ENCODE data around the gene ADAMTS8. TPM values are rescaled to one million over a fixed set of nuclear protein-coding genes. Genes with fewer than 3 reads are reported as not detected.

ADAMTS8 gene
- total RNA-seq, 3 donors from 2014 or later (not counting 1 experiment from before 2014, with no cell fraction given): not detected

- 2% methylated on average over 73 of the region's 75 CpGs for WGBS (ENCODE audit: insufficient coverage)
- Histone ChIP-seq H3K27ac (ENCODE audit: low read length) (no peak within 1 kb of the TSS), H3K36me3 (ENCODE audit: control insufficient read depth, insufficient read depth, low read length) (no peaks in the 10 kb centered on the region), H3K4me1 (ENCODE audit: control insufficient read depth, insufficient read depth, low read length) (peaks cover 20% of the 10 kb centered on the region), H3K27me3 (ENCODE audit: control insufficient read depth, insufficient read depth, low read length) (peaks cover 14% of the 10 kb centered on the region), H3K9me3 (ENCODE audit: control insufficient read depth, insufficient read depth, low read length) (no peaks in the 10 kb centered on the region), H3K4me3 (ENCODE audit: low read length) (peak within 1 kb of the TSS; percentile 17)
- H3K36me3 Mint-ChIP-seq: no peaks in the 10 kb centered on the region
- DNase-seq: peak in 1 of 2 donors; percentile 19
- intact Hi-C loops (cut with micrococcal nuclease): no loop called here
- ATAC-seq: peak; percentile 68 to 83 (median 71)
- no peak for TF ChIP-seq CTCF (IDR thresholded peaks at IDR 0.05)
- no peak within 1 kb of the TSS for H3K27ac Mint-ChIP-seq
- H3K4me3 Mint-ChIP-seq: peak within 1 kb of the TSS; percentile 82
- peaks cover 5 to 17% of the 10 kb centered on the region in 2 donors for H3K4me1 Mint-ChIP-seq
- no peaks in the 10 kb centered on the region for H3K9me3 Mint-ChIP-seq
- peaks cover 33 to 41% of the 10 kb centered on the region in 2 donors for H3K27me3 Mint-ChIP-seq (ENCODE audit: low read depth in 2 of 2)
Measured at GRCh38 chr11:130448416-130449309, 20.3 kb upstream of the ADAMTS8 start, which contains the start of gene ADAMTS15. Gene ADAMTS15 (plus strand): TSS chr11:130448645. CDS start chr11:130448974, 329 bp downstream.

- ATAC-seq (no peak), DNase-seq (no peak)
- no peak overlapping the region for H3K27ac Mint-ChIP-seq
- TF ChIP-seq CTCF (IDR thresholded peaks at IDR 0.05): no peak
- peaks cover 20% of the 10 kb centered on the region for H3K4me1 ChIP-seq (ENCODE audit: control insufficient read depth, insufficient read depth, low read length)
- H3K27me3 Mint-ChIP-seq (ENCODE audit: low read depth in 2 of 2): peaks cover 30 to 36% of the 10 kb centered on the region in 2 donors
- no peaks in the 10 kb centered on the region for H3K36me3 Mint-ChIP-seq
- WGBS (ENCODE audit: insufficient coverage): 13% methylated on average over 11 of the region's 11 CpGs
- H3K9me3 ChIP-seq (ENCODE audit: control insufficient read depth, insufficient read depth, low read length): no peaks in the 10 kb centered on the region
- H3K9me3 Mint-ChIP-seq: no peaks in the 10 kb centered on the region
- H3K4me3 ChIP-seq (ENCODE audit: low read length): peak overlapping the region; percentile 17
- H3K27me3 ChIP-seq (ENCODE audit: control insufficient read depth, insufficient read depth, low read length): peaks cover 14% of the 10 kb centered on the region
- H3K4me1 Mint-ChIP-seq: peaks cover 5 to 17% of the 10 kb centered on the region in 2 donors
- H3K27ac ChIP-seq (ENCODE audit: low read length): no peak overlapping the region
- H3K4me3 Mint-ChIP-seq: peak overlapping the region; percentile 65
- H3K36me3 ChIP-seq (ENCODE audit: control insufficient read depth, insufficient read depth, low read length): no peaks in the 10 kb centered on the region
- intact Hi-C loops (cut with micrococcal nuclease): no loop called here
Measured at GRCh38 chr11:130448039-130448415, 19.6 kb upstream of the ADAMTS8 start.

- Histone ChIP-seq H3K27me3 (ENCODE audit: control insufficient read depth, insufficient read depth, low read length) (peaks cover 14% of the 10 kb centered on the region), H3K4me1 (ENCODE audit: control insufficient read depth, insufficient read depth, low read length) (peaks cover 20% of the 10 kb centered on the region), H3K27ac (ENCODE audit: low read length) (no peak overlapping the region), H3K9me3 (ENCODE audit: control insufficient read depth, insufficient read depth, low read length) (no peaks in the 10 kb centered on the region), H3K36me3 (ENCODE audit: control insufficient read depth, insufficient read depth, low read length) (no peaks in the 10 kb centered on the region), H3K4me3 (ENCODE audit: low read length) (no peak overlapping the region)
- Mint-ChIP-seq H3K4me3 (no peak overlapping the region), H3K27ac (no peak overlapping the region), H3K9me3 (no peaks in the 10 kb centered on the region), H3K36me3 (no peaks in the 10 kb centered on the region), H3K4me1 (peaks cover 5 to 17% of the 10 kb centered on the region in 2 donors), H3K27me3 (ENCODE audit: low read depth in 2 of 2) (peaks cover 21 to 25% of the 10 kb centered on the region in 2 donors)
- no peak for TF ChIP-seq CTCF (IDR thresholded peaks at IDR 0.05)
- DNase-seq (no peak), ATAC-seq (no peak)
- intact Hi-C loops (cut with micrococcal nuclease): no loop called here
- 91% methylated on average over 3 of the region's 3 CpGs for WGBS (ENCODE audit: insufficient coverage)
Measured at GRCh38 chr11:130445788-130446187, 17.4 kb upstream of the ADAMTS8 start.

All from natural killer cell (primary cell).